K562 (cell line): ENCODE results near the gene FAM98C. TPM values are rescaled to one million over a fixed set of nuclear protein-coding genes. Genes with fewer than 3 reads are reported as not detected.

Experiments
- ATAC-seq: fragments of 200-7000 bp; cut with Tn5 transposase; 3 replicates; pipeline ENCODE4 v1.9.1; 2020; ENCODE audit warnings: moderate library complexity
- BruUV-seq: library from RNA; stranded (reverse); fragments of 400-500 nt; replicated peaks from 2 replicates; lab custom pipeline; 2021; lab: Mats Ljungman, UMichigan
- CTCF ChIA-PET: fragments of 300-600 bp; formaldehyde crosslinking; extraction: SDS; loops from one replicate; lab custom pipeline; 2021; ENCODE audit warnings: low intra/inter-chr PET ratio; lab: Yijun Ruan, JAX
- POLR2A ChIA-PET: fragments of 300-600, 350-650 bp; sonication (Branson Sonifier 250); formaldehyde crosslinking; extraction: SDS; loops from one replicate; lab custom pipeline; 2021; ENCODE audit warnings: antibody characterized with exemption, inconsistent platforms; lab: Yijun Ruan, JAX
- DNase-seq, 4 experiments: peaks; one replicate each; pipeline versions ENCODE4 v3.0.0 to v3.0.0-alpha.2; 2011 to 2018; ENCODE audit warnings: low spot score in 3 of 4, mixed read lengths in 3 of 4; ENCODE audit errors: extremely low read depth in 1 of 4
- FAIRE-seq: peaks from 2 replicates; lab custom pipeline; 2011; peaks lifted over from hg19 to GRCh38; lab: Jason Lieb, UNC
- H2AFZ ChIP-seq: 2 replicates; pipeline ENCODE4 v1.6.0; 2011; ENCODE audit warnings: low read depth, low read length, control low read depth, inconsistent platforms
- H3K27ac ChIP-seq: fragments of 200-600 bp; 3 replicates; pipeline ENCODE4 v1.8.0; 2011; ENCODE audit warnings: low read depth, mild to moderate bottlenecking, control low read depth, inconsistent platforms, low read length, moderate library complexity, mixed read lengths; ENCODE audit errors: extremely low read depth
- H3K27me3 ChIP-seq, 2 experiments: fragments of 300-600 bp in 1 of 2; 2 replicates in 1 of 2; 3 replicates in 1 of 2; pipeline versions ENCODE4 v1.6.0 to v1.8.0; 2011; ENCODE audit warnings: inconsistent platforms in 2 of 2, low read length in 2 of 2, mild to moderate bottlenecking in 1 of 2, mixed read lengths in 1 of 2, moderate library complexity in 1 of 2; ENCODE audit not compliant: control insufficient read depth in 2 of 2, insufficient read depth in 2 of 2
- H3K36me3 ChIP-seq: fragments of 300-600 bp; 3 replicates; pipeline ENCODE4 v1.8.0; 2011; ENCODE audit warnings: mild to moderate bottlenecking, low read length, inconsistent platforms; ENCODE audit not compliant: control insufficient read depth, insufficient read depth
- H3K4me1 ChIP-seq, 2 experiments: fragments of 200-600 bp in 1 of 2; replicated peaks in 1 of 2; 2 replicates in 1 of 2; 3 replicates in 1 of 2; pipeline versions ENCODE4 v1.5.1 to v1.8.0; 2011; ENCODE audit warnings: inconsistent platforms in 2 of 2, low read length in 2 of 2, mild to moderate bottlenecking in 1 of 2, mixed read lengths in 1 of 2, moderate library complexity in 1 of 2; ENCODE audit not compliant: control insufficient read depth in 2 of 2, insufficient read depth in 2 of 2
- H3K4me2 ChIP-seq: 2 replicates; pipeline ENCODE4 v1.6.1; 2011; ENCODE audit warnings: low read length, control low read depth, inconsistent platforms, mixed read lengths; ENCODE audit not compliant: insufficient read depth
- H3K4me3 ChIP-seq: fragments of 200-600 bp; sonication (generic), shearing (Covaris generic); 2 replicates; pipeline ENCODE4 v1.5.1; 2016; ENCODE audit warnings: control low read depth, inconsistent platforms
- H3K79me2 ChIP-seq: fragments of 200-600 bp; 3 replicates; pipeline ENCODE4 v1.8.0; 2011; ENCODE audit warnings: low read length, inconsistent platforms; ENCODE audit not compliant: control insufficient read depth, insufficient read depth
- H3K9ac ChIP-seq, 2 experiments: 2 replicates each; pipeline versions ENCODE4 v1.6.0 to v1.6.1; 2011; ENCODE audit warnings: low read depth in 2 of 2, low read length in 2 of 2, control low read depth in 1 of 2, inconsistent platforms in 1 of 2, mild to moderate bottlenecking in 1 of 2, mixed read lengths in 1 of 2; ENCODE audit not compliant: insufficient read depth in 1 of 2
- H3K9me1 ChIP-seq: one replicate; pipeline ENCODE4 v1.6.0; 2011; ENCODE audit warnings: inconsistent platforms, mild to moderate bottlenecking, low read length, moderate library complexity; ENCODE audit not compliant: control insufficient read depth, insufficient read depth
- H3K9me3 ChIP-seq: replicated peaks from 2 replicates; pipeline ENCODE4 v1.5.1; 2011; ENCODE audit warnings: low read depth, low read length, inconsistent platforms; ENCODE audit not compliant: control insufficient read depth, insufficient read depth
- H4K20me1 ChIP-seq: replicated peaks from 2 replicates; pipeline ENCODE4 v1.6.1; 2011; ENCODE audit warnings: low read length, inconsistent platforms, mixed read lengths; ENCODE audit not compliant: control insufficient read depth, insufficient read depth
- CREM ChIP-seq: IDR thresholded peaks from 2 replicates; pipeline ENCODE4 v1.6.1; 2014; ENCODE audit warnings: antibody characterized with exemption, low read depth
- EGR1 ChIP-seq: fragments of 450-650 bp; conservative IDR thresholded peaks from 2 replicates; pipeline ENCODE4 v1.6.1; 2017; ENCODE audit warnings: mild to moderate bottlenecking
- EP300 ChIP-seq: IDR thresholded peaks from 2 replicates; pipeline ENCODE4 v1.6.1; 2012; ENCODE audit warnings: low read length, improper control_type of control experiment
- HDAC3 ChIP-seq: fragments of 450-650 bp; IDR thresholded peaks from 2 replicates; pipeline ENCODE4 v1.6.1; 2018; ENCODE audit warnings: borderline replicate concordance, mild to moderate bottlenecking, moderate library complexity; ENCODE audit not compliant: partially characterized antibody
- KAT7 ChIP-seq: sonication (generic); formaldehyde crosslinking; IDR thresholded peaks from 2 replicates; pipeline ENCODE4 v1.8.0; 2022; ENCODE audit warnings: missing genetic modification reagents, mild to moderate bottlenecking, borderline replicate concordance
- NR2F6 ChIP-seq: fragments of 450-650 bp; formaldehyde crosslinking; IDR thresholded peaks from 2 replicates; pipeline ENCODE4 v1.4.0; 2020; ENCODE audit warnings: mild to moderate bottlenecking
- NRF1 ChIP-seq, 2 experiments: fragments of 450-650 bp; IDR thresholded peaks in 1 of 2; conservative IDR thresholded peaks in 1 of 2; 2 replicates each; pipeline ENCODE4 v1.6.1; 2014; ENCODE audit warnings: mild to moderate bottlenecking in 2 of 2
- PHF20 ChIP-seq: fragments of 450-650 bp; IDR thresholded peaks from 2 replicates; pipeline ENCODE4 v1.6.1; 2018; ENCODE audit not compliant: partially characterized antibody
- PHF8 ChIP-seq: fragments of 200-600 bp; sonication (generic); IDR thresholded peaks from 2 replicates; pipeline ENCODE4 v1.6.1; 2012; ENCODE audit warnings: mixed run types, mild to moderate bottlenecking, inconsistent platforms, low read length, moderate library complexity, borderline replicate concordance
- RB1 ChIP-seq: fragments of 450-650 bp; IDR thresholded peaks from 2 replicates; pipeline ENCODE4 v1.6.1; 2017; ENCODE audit warnings: low read depth, mild to moderate bottlenecking
- SP1 ChIP-seq: sonication (generic); formaldehyde crosslinking; IDR thresholded peaks from 2 replicates; pipeline ENCODE4 v1.8.1; 2022; ENCODE audit warnings: mild to moderate bottlenecking, missing genetic modification reagents
- SRF ChIP-seq, 2 experiments: fragments of 250-450, 450-650 bp in 1 of 2; sonication (Bioruptor Pico) in 1 of 2; sonication (generic) in 1 of 2; formaldehyde crosslinking; IDR thresholded peaks; 2 replicates each; pipeline versions ENCODE4 v1.5.0 to v1.5.1; 2020 to 2022; ENCODE audit warnings: mild to moderate bottlenecking in 1 of 2, missing genetic modification reagents in 1 of 2
- STAT5A ChIP-seq: IDR thresholded peaks from 2 replicates; pipeline ENCODE4 v1.6.1; 2012; ENCODE audit warnings: low read length, inconsistent platforms, borderline replicate concordance
- SUPT5H ChIP-seq: fragments of 450-650 bp; IDR thresholded peaks from 2 replicates; pipeline ENCODE4 v1.6.1; 2016
- TAL1 ChIP-seq: fragments of 450-650 bp; IDR thresholded peaks from 2 replicates; pipeline ENCODE4 v1.6.1; 2016; ENCODE audit warnings: mild to moderate bottlenecking
- THRAP3 ChIP-seq: fragments of 450-650 bp; IDR thresholded peaks from 2 replicates; pipeline ENCODE4 v1.6.1; 2016; ENCODE audit warnings: mild to moderate bottlenecking, inconsistent platforms, borderline replicate concordance
- ZZZ3 ChIP-seq: fragments of 450-650 bp; IDR thresholded peaks from 2 replicates; pipeline ENCODE4 v1.6.1; 2016; ENCODE audit warnings: antibody characterized with exemption, mild to moderate bottlenecking, moderate library complexity
- WGBS: fragments of 100-300 bp; shearing (Covaris generic); methylation state at CpG from one replicate; pipeline ENCODE4 v1.1.6; 2016; ENCODE audit warnings: low coverage, mixed read lengths; ENCODE audit not compliant: insufficient coverage; ENCODE audit errors: missing lambda C conversion rate; 5-methylcytosine and 5-hydroxymethylcytosine counted together
- in situ Hi-C: fragments of 300-500 bp; cut with MboI; formaldehyde crosslinking; loops from 4 replicates; pipeline ENCODE4 v1.15.0; 2018; ENCODE audit warnings: inconsistent platforms, mixed read lengths
- intact Hi-C: fragments of 100-400 bp; cut with micrococcal nuclease; formaldehyde crosslinking; loops from 2 replicates; pipeline ENCODE4 v1.14.2; 2022
- polyA plus RNA-seq, 8 experiments: library from polyadenylated mRNA; depleted of rRNA in 4 of 8; stranded (reverse) in 5 of 8; unstranded in 3 of 8; fragments of >200 nt; fragmentation: Nextera tagmentation in 2 of 8; fragmentation: Illumina TruSeq in 1 of 8; extraction: Ambion mirVana in 2 of 8; extraction: Trizol in 1 of 8; gene quantifications; 2 replicates each; pipeline versions ENCODE4 v1.2.1 to v1.2.3, GENCODE V29; 2011 to 2014; ENCODE audit warnings: inconsistent platforms in 1 of 8, missing spikeins in 1 of 8
- total RNA-seq, 7 experiments: library from RNA; depleted of rRNA in 6 of 7; stranded (reverse); fragments of >200 nt in 6 of 7; fragmentation: Illumina TruSeq in 2 of 7; extraction: Trizol in 2 of 7; gene quantifications; 2 replicates each; pipeline versions ENCODE4 v1.2.1 to v1.2.3, GENCODE V29; 2011 to 2021; ENCODE audit warnings: low replicate concordance in 1 of 7
- TF ChIP-seq, protein P1 (sequence below): fragments of 150-350 bp; conservative IDR thresholded peaks from 2 replicates; pipeline ENCODE4 v1.6.1; 2014; ENCODE audit warnings: low read length
- TF ChIP-seq, protein P2 (sequence below): sonication (generic); formaldehyde crosslinking; IDR thresholded peaks from 2 replicates; pipeline ENCODE4 v1.8.0; 2022; ENCODE audit warnings: missing genetic modification reagents, mild to moderate bottlenecking, moderate library complexity, borderline replicate concordance

Gene FAM98C
- total and polyA plus RNA-seq, 9 of the 15 experiments (the other 6 are each of a cell fraction or from before 2014, with no cell fraction given): 1.7 to 43.8 (median 13.7) TPM

DNA sequence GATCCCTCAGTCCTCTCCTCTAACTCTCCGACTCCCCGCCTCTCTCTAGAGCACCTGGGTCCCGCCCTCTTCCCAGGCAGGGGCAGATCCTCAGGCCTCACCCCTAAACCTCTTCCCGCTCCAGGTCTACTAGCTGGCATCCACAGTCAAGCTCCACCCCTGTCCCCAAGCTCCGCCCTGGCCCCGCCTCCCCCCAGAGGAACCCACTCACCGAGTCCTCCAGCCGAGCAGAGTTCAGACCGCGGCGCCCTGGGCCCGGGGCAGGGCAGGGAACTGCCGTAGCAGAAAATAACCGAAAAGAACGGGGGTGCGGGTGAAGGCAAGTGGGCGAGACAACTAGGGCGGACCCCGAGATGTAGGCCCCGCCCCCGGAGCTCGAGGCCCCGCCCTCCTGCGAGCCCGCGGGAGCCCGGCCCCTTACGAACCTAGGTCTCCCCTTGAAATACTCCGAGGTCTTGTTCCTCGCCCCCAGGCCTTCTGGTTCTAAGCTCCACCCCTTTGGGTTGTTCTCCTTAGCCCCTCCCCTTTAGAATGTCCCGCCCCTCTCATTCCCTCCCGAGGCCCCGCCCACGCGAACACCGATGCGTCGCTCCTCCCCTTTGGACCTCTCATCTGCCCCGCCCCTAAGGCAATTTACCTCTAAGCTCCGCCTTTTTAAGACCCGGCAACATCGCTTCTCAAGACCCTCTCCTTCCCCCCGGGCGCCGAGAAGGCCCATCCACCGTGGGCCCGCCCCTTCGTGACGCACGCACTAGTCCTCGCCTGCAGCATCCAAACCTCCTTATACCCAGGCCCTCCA lies 15.1 kb upstream of the FAM98C start, which contains the start of gene GGN:
Gene GGN, minus strand, starts transcription at position 485 of the 799 bp plus-strand sequence. CDS start 773 bp downstream, outside the sequence.
- Histone ChIP-seq H3K4me2 (peak within 1 kb of the TSS; percentile 70), H3K27me3 (no peaks in the 10 kb centered on the region), H3K36me3 (peaks cover 36% of the 10 kb centered on the region; the same call in 2 of the 3 replicates), H3K9me1 (peaks cover 3% of the 10 kb centered on the region), H2AFZ (peak within 1 kb of the TSS; percentile 69), H3K27ac (peak within 1 kb of the TSS; percentile 33; the same call in 2 of the 3 replicates), H3K4me3 (peak within 1 kb of the TSS; percentile 49), H3K9ac (peak within 1 kb of the TSS; percentile 17 to 82; a peak in 3 of 4 replicates), H4K20me1 (peaks cover 3% of the 10 kb centered on the region; the same call in 1 of the 2 replicates), H3K4me1 (peaks cover 12 to 60% of the 10 kb centered on the region in 2 experiments; a peak in 4 of 5 replicates), H3K79me2 (0 out of 3 replicates have a peak, but pooled peaks cover 2% of the 10 kb centered on the region), H3K9me3 (no peaks in the 10 kb centered on the region)
- ChIA-PET POLR2A (interaction anchor here (0.5 to 1.7 kb wide), 13 partner anchors 9 to 455 kb away, joined by 3 to 27 read pairs (median 4); partner anchors contain the start of genes FAM98C and PSMD8), CTCF (interaction anchor here (0.6 kb wide), 1 partner anchor 19 kb away, joined by 5 read pairs; no protein-coding TSS in a partner anchor)
- DNase-seq: peak; percentile 90 to 96 (median 92)
- no TSS peak for BruUV-seq
- WGBS: 2% methylated on average over 26 of the region's 51 CpGs
- in situ Hi-C loops: no loop called here
- ATAC-seq: peak; percentile 85
- intact Hi-C loops: loop anchor here (5.0 kb wide), 2 partner anchors 50 to 145 kb away; partner anchors contain the start of gene CATSPERG
- peak; percentile 91 for FAIRE-seq
- TF ChIP-seq ZZZ3 (no peak), TAL1 (0 out of 2 replicates have a peak, but pooled peaks have one; percentile 2), NR2F6 (CRISPR knock-in tag) (no peak), SRF (CRISPR knock-in tag; IDR thresholded peaks at IDR 0.05) (peak in 1 of 2 experiments; percentile 24; a peak in 1 of 4 replicates), SUPT5H (0 out of 2 replicates have a peak, but pooled peaks have one; percentile 43), STAT5A (no peak), NRF1 (conservative IDR thresholded peaks at IDR 0.05 in 1 of 2, IDR thresholded peaks at IDR 0.05 in 1 of 2) (peak in 1 of 2 experiments; percentile 23; a peak in 1 of 4 replicates), EP300 (no peak), PHF20 (no peak), SP1 (CRISPR knock-in tag) (peak; percentile 60), CREM (peak; percentile 45; the same call in 1 of the 2 replicates), EGR1 (peak; percentile 81; the same call in 1 of the 2 replicates), RB1 (peak; percentile 39; the same call in 1 of the 2 replicates), KAT7 (CRISPR knock-in tag) (0 out of 2 replicates have a peak, but pooled peaks have one; percentile 56), HDAC3 (no peak), PHF8 (peak; percentile 52; the same call in 1 of the 2 replicates), THRAP3 (no peak)
- TF ChIP-seq, protein P1, sequence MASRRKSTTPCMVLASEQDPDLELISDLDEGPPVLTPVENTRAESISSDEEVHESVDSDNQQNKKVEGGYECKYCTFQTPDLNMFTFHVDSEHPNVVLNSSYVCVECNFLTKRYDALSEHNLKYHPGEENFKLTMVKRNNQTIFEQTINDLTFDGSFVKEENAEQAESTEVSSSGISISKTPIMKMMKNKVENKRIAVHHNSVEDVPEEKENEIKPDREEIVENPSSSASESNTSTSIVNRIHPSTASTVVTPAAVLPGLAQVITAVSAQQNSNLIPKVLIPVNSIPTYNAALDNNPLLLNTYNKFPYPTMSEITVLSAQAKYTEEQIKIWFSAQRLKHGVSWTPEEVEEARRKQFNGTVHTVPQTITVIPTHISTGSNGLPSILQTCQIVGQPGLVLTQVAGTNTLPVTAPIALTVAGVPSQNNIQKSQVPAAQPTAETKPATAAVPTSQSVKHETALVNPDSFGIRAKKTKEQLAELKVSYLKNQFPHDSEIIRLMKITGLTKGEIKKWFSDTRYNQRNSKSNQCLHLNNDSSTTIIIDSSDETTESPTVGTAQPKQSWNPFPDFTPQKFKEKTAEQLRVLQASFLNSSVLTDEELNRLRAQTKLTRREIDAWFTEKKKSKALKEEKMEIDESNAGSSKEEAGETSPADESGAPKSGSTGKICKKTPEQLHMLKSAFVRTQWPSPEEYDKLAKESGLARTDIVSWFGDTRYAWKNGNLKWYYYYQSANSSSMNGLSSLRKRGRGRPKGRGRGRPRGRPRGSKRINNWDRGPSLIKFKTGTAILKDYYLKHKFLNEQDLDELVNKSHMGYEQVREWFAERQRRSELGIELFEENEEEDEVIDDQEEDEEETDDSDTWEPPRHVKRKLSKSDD: no peak
- TF ChIP-seq, protein P2, sequence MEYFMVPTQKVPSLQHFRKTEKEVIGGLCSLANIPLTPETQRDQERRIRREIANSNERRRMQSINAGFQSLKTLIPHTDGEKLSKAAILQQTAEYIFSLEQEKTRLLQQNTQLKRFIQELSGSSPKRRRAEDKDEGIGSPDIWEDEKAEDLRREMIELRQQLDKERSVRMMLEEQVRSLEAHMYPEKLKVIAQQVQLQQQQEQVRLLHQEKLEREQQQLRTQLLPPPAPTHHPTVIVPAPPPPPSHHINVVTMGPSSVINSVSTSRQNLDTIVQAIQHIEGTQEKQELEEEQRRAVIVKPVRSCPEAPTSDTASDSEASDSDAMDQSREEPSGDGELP (CRISPR knock-in tag): peak; percentile 22; the same call in 1 of the 2 replicates
